Limb (tissue), 2 donors: Measurements from ENCODE around the gene ARRB1.
"Not testable (repeated sequence)": the region's sequence is repeated elsewhere in the genome, so short reads cannot be mapped to it uniquely, and the experiment has no call there.

ENCODE experiments used
- DNase-seq, 2 donors: peaks; one replicate each; pipeline ENCODE4 v3.0.0-alpha.2; 2016; ENCODE audit errors: extremely low spot score in 2 of 2

The ARRB1 gene

GRCh38 chr11:75351541-75351790 is at the start of gene ARRB1:
Gene ARRB1, minus strand, starts transcription at chr11:75351661. Its CDS starts 54 bp downstream, at chr11:75351607.
- no peak for DNase-seq

GRCh38 chr11:75400146-75400865 is 48.8 kb upstream of the ARRB1 start:
- DNase-seq, result no peak

- peak; percentile 93 to 94 for DNase-seq
Measured at GRCh38 chr11:75399344-75400145, 48.1 kb upstream of the ARRB1 start, which contains the start of gene RPS3. Gene RPS3, plus strand, starts transcription at chr11:75399518. Its CDS starts 30 bp downstream, at chr11:75399548.

GRCh38 chr11:75398906-75399305 is 47.4 kb upstream of the ARRB1 start:
- DNase-seq, result no peak

GRCh38 chr11:75394085-75394840 is 42.8 kb upstream of the ARRB1 start:
- DNase-seq, result no peak

- no peak for DNase-seq
Measured at GRCh38 chr11:75389925-75390324, 38.5 kb upstream of the ARRB1 start.

- no peak for DNase-seq
Measured at GRCh38 chr11:75389276-75389605, 37.8 kb upstream of the ARRB1 start.

GRCh38 chr11:75388386-75389275 is 37.2 kb upstream of the ARRB1 start:
- peak; percentile 72 to 79 for DNase-seq

- DNase-seq, result no peak
Measured at GRCh38 chr11:75387736-75388294, 36.4 kb upstream of the ARRB1 start.

- no peak for DNase-seq
Measured at GRCh38 chr11:75386942-75387630, 35.6 kb upstream of the ARRB1 start.

GRCh38 chr11:75384438-75385080 is 33.1 kb upstream of the ARRB1 start:
- DNase-seq, result peak; percentile 61 to 85

GRCh38 chr11:75383246-75383645 is 31.8 kb upstream of the ARRB1 start:
- DNase-seq, result no peak

GRCh38 chr11:75380716-75381420 is 29.4 kb upstream of the ARRB1 start:
- DNase-seq, result no peak

GRCh38 chr11:75380245-75380644 is 28.8 kb upstream of the ARRB1 start:
- DNase-seq, result no peak

GRCh38 chr11:75378776-75379175 is 27.3 kb upstream of the ARRB1 start:
- DNase-seq, result not testable (repeated sequence)

- DNase-seq, result no peak
Measured at GRCh38 chr11:75376175-75376574, 24.7 kb upstream of the ARRB1 start.

- no peak for DNase-seq
Measured at GRCh38 chr11:75375626-75376025, 24.2 kb upstream of the ARRB1 start.

- DNase-seq, result no peak
Measured at GRCh38 chr11:75374646-75375045, 23.2 kb upstream of the ARRB1 start.

- no peak for DNase-seq
Measured at GRCh38 chr11:75373201-75373600, 21.7 kb upstream of the ARRB1 start.
